Stomach (tissue), 9 donors: ENCODE measurements around the gene SLC12A3. TPM values are rescaled to one million over a fixed set of nuclear protein-coding genes. Genes with fewer than 3 reads are reported as not detected.

Source experiments
- DNase-seq, 2 donors: peaks; one replicate each; pipeline versions ENCODE4 v3.0.0 to v3.0.0-alpha.2; 2013 to 2019
- H3K27ac ChIP-seq, 5 donors: fragments of 200-600 bp in 4 of 5; sonication (generic) in 4 of 5; one replicate each; pipeline ENCODE4 v1.5.1; 2013 to 2019; ENCODE audit warnings: mild to moderate bottlenecking in 1 of 5, moderate library complexity in 1 of 5
- H3K27me3 ChIP-seq, 3 donors: fragments of 200-600 bp; sonication (generic); one replicate each; pipeline ENCODE4 v1.5.1; 2017 to 2019; ENCODE audit warnings: mixed run types in 1 of 3
- H3K36me3 ChIP-seq, 4 donors: fragments of 200-600 bp; sonication (generic); 1 replicate in 3 of 4; 2 replicates in 1 of 4; pipeline ENCODE4 v1.5.1; 2016 to 2019
- H3K4me1 ChIP-seq, 4 donors: fragments of 200-600 bp; sonication (generic); one replicate each; pipeline ENCODE4 v1.5.1; 2016 to 2019
- H3K4me3 ChIP-seq, 4 donors: fragments of 200-600 bp; sonication (generic) in 3 of 4; one replicate each; pipeline ENCODE4 v1.5.1; 2016 to 2019; ENCODE audit warnings: mild to moderate bottlenecking in 1 of 4
- H3K9me3 ChIP-seq, 4 donors: fragments of 200-600 bp; sonication (generic); one replicate each; pipeline ENCODE4 v1.5.1; 2016 to 2019
- EP300 ChIP-seq: sonication (generic); formaldehyde crosslinking; IDR thresholded peaks from one replicate; pipeline ENCODE4 v1.6.1; 2017; ENCODE audit warnings: antibody characterized with exemption
- POLR2A ChIP-seq, 4 donors: fragments of 450-650 bp; IDR thresholded peaks; one replicate each; pipeline ENCODE4 v1.6.1; 2016; ENCODE audit warnings: antibody characterized with exemption in 4 of 4, control low read depth in 2 of 4, mild to moderate bottlenecking in 1 of 4, moderate library complexity in 1 of 4
- POLR2AphosphoS5 ChIP-seq, 3 donors: sonication (generic); formaldehyde crosslinking; IDR thresholded peaks; one replicate each; pipeline ENCODE4 v1.6.1; 2016; ENCODE audit warnings: antibody characterized with exemption in 3 of 3
- WGBS, 5 donors: extraction: QIAGEN DNeasy Blood & Tissue Kit in 3 of 5; methylation state at CpG; one replicate each; pipeline versions ENCODE4 v1.1.5 to v1.1.7; 2013 to 2018; 5-methylcytosine and 5-hydroxymethylcytosine counted together
- intact Hi-C: fragments of 100-400 bp; cut with DNase I; formaldehyde crosslinking; loops from one replicate; pipeline ENCODE4 v1.15.1; 2023; ENCODE audit warnings: low total_unique reads
- polyA plus RNA-seq, 3 donors: library from polyadenylated mRNA; stranded (reverse); fragments of 200-250 nt; gene quantifications; one replicate each; pipeline ENCODE4 v1.2.3, GENCODE V29; 2013
- total RNA-seq, 5 donors: library from RNA; depleted of rRNA; stranded (reverse); fragments of >200 nt; gene quantifications; one replicate each; pipeline versions ENCODE4 v1.1.0 to v1.2.3, GENCODE V29; 2014 to 2016
- TF ChIP-seq, protein P1 (sequence below), 7 experiments: fragments of 450-650 bp in 4 of 7; fragments of 200-600 bp in 3 of 7; sonication (generic) in 3 of 7; IDR thresholded peaks; one replicate each; pipeline ENCODE4 v1.5.1; 2016 to 2019; ENCODE audit warnings: antibody characterized with exemption in 7 of 7, control low read depth in 2 of 7, mild to moderate bottlenecking in 1 of 7
- donor health status: healthy with polysubstance abuse.
- donor health status: Bipolar disorder and iron deficiency.
- donor health status: healthy.

SLC12A3 gene
- total and polyA plus RNA-seq, 8 donors: 0.10 to 0.12 TPM; not detected in 6

DNA sequence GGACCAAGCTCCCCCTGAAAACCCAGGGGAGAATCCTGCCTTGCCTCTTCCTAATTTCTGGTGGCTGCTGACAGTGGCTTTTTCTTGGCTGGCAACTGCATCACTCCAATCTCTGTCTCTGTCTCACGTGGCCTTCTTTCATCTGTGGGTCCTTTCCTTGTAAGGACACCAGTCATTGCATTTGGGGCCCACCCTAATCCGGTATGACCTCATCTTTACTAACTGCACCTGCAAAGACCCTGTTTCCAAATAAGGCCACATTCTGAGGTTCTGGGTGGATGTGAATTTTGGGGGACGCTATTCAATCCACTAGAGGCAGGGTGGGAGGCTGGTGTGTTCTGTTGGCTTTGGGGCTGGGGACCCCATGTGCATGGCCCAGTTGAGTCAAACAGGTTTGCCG lies 11.0 kb downstream of the SLC12A3 start:
- H3K9me3 ChIP-seq: no peaks in the 10 kb centered on the region
- H3K4me1 ChIP-seq: no peaks in the 10 kb centered on the region
- no peaks in the 10 kb centered on the region for H3K27me3 ChIP-seq
- intact Hi-C loops: no loop called here
- no peak overlapping the region for H3K27ac ChIP-seq
- no peak for DNase-seq
- 79 to 87% (median 83%) methylated on average over 4 of the region's 4 CpGs for WGBS, 5 donors
- TF ChIP-seq POLR2A (IDR thresholded peaks at IDR 0.05) (no peak), EP300 (no peak), POLR2AphosphoS5 (IDR thresholded peaks at IDR 0.05) (no peak)
- TF ChIP-seq, protein P1, sequence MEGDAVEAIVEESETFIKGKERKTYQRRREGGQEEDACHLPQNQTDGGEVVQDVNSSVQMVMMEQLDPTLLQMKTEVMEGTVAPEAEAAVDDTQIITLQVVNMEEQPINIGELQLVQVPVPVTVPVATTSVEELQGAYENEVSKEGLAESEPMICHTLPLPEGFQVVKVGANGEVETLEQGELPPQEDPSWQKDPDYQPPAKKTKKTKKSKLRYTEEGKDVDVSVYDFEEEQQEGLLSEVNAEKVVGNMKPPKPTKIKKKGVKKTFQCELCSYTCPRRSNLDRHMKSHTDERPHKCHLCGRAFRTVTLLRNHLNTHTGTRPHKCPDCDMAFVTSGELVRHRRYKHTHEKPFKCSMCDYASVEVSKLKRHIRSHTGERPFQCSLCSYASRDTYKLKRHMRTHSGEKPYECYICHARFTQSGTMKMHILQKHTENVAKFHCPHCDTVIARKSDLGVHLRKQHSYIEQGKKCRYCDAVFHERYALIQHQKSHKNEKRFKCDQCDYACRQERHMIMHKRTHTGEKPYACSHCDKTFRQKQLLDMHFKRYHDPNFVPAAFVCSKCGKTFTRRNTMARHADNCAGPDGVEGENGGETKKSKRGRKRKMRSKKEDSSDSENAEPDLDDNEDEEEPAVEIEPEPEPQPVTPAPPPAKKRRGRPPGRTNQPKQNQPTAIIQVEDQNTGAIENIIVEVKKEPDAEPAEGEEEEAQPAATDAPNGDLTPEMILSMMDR (IDR thresholded peaks at IDR 0.05): no peak
- H3K36me3 ChIP-seq: no peaks in the 10 kb centered on the region
- no peak overlapping the region for H3K4me3 ChIP-seq

DNA sequence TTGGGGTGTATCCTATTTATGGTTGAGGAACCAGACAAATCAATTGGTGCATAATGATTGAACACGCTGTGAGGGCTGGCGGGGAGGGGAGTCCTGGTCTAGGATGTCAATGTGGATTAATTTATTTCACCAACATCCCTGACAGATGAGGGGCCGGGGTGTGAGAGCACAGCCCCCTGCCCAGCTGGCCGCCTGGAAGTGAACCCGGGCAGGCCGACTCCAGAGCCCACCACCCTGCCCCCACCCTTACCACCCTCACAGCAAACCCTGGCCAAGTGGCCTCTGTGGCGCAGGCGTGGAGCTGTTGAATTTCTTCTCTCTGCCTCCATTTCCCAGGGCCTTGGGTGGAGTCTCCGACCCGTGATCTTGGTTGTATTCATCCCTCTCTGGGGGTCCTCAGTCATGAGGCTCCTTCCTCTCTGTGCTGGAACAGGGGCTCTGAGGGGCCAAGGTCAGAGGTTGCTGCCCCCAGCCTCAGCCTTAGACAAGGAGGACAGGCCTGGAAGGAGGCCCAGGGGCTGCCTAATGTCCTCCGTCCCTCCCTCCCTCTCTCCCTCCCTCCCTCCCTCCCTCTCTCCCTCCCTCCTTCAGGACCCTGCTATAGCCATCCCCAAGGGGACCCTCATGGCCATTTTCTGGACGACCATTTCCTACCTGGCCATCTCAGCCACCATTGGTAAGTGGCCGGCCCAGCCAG lies 12.6 kb downstream of the SLC12A3 start:
- 87 to 93% (median 93%) methylated on average over 12 to 13 of the region's 13 CpGs for WGBS, 5 donors
- TF ChIP-seq POLR2AphosphoS5 (IDR thresholded peaks at IDR 0.05) (no peak), EP300 (no peak), POLR2A (IDR thresholded peaks at IDR 0.05) (no peak)
- TF ChIP-seq, protein P1 (IDR thresholded peaks at IDR 0.05): no peak
- intact Hi-C loops: no loop called here
- Histone ChIP-seq H3K9me3 (no peaks in the 10 kb centered on the region), H3K27me3 (no peaks in the 10 kb centered on the region), H3K36me3 (no peaks in the 10 kb centered on the region), H3K4me3 (no peak overlapping the region), H3K4me1 (no peaks in the 10 kb centered on the region), H3K27ac (no peak overlapping the region)
- DNase-seq: no peak

DNA sequence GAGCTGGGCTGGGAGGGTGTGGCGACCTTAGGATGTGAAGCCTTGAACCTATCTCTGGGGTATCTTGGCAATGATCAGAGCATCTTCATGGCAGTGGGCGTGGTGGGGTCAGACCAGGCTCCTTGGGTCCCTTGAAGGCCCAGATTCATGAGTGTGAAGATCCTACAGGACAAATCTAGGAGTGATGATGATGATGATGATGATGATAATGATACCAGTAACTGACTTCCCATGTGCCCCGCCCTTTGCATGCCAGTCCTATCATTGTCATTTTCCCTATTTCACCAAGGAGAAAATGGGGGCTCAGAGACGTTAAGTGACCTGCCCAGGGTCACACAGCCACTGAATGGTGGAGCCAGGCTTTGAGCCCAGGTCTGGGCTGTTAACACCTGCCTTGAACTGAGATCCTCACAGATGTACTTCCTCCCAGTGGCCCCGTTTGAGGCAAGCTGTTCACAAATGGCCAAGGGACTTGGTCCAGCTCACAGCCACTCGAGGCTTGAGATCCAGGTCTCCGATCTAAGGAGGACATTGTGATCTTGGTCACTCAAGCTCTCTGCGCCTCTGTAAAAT lies 13.4 kb downstream of the SLC12A3 start:
- no peak overlapping the region for H3K4me3 ChIP-seq
- no peaks in the 10 kb centered on the region for H3K36me3 ChIP-seq
- intact Hi-C loops: no loop called here
- H3K4me1 ChIP-seq: no peaks in the 10 kb centered on the region
- WGBS, 5 donors: 86 to 90% (median 87%) methylated on average over 8 of the region's 8 CpGs
- no peak for DNase-seq
- TF ChIP-seq, protein P1 (IDR thresholded peaks at IDR 0.05): no peak
- TF ChIP-seq POLR2A (IDR thresholded peaks at IDR 0.05): no peak
- TF ChIP-seq POLR2AphosphoS5 (IDR thresholded peaks at IDR 0.05): no peak
- no peak for TF ChIP-seq EP300
- H3K27ac ChIP-seq: no peak overlapping the region
- no peaks in the 10 kb centered on the region for H3K9me3 ChIP-seq
- H3K27me3 ChIP-seq: no peaks in the 10 kb centered on the region

DNA sequence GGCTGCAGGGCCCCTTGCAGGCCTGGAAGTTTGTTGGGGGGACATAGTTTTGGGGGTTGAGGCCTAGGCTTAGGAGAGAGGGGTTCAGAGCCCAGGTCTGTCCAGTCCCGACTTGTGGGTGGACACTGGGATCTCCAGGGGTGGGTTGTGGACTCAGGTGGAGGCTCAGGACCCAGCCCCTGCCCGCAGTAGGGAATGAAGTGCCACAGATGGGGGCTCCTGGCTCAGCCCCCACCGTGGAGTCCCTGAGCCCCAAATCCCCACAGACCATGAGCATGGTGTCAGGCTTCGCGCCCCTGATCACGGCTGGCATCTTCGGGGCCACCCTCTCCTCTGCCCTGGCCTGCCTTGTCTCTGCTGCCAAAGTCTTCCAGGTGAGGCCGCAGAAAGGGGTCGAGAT lies 14.3 kb downstream of the SLC12A3 start:
- TF ChIP-seq, protein P1 (IDR thresholded peaks at IDR 0.05): no peak
- TF ChIP-seq EP300 (no peak), POLR2AphosphoS5 (IDR thresholded peaks at IDR 0.05) (no peak), POLR2A (IDR thresholded peaks at IDR 0.05) (no peak)
- H3K9me3 ChIP-seq: no peaks in the 10 kb centered on the region
- H3K4me1 ChIP-seq: no peaks in the 10 kb centered on the region
- intact Hi-C loops: no loop called here
- no peaks in the 10 kb centered on the region for H3K36me3 ChIP-seq
- no peaks in the 10 kb centered on the region for H3K27me3 ChIP-seq
- no peak overlapping the region for H3K27ac ChIP-seq
- DNase-seq: no peak
- no peak overlapping the region for H3K4me3 ChIP-seq
- 76 to 89% (median 87%) methylated on average over 3 to 9 of the region's 9 CpGs for WGBS, 5 donors
